ENCODE measurements around the gene CLEC16A.

GRCh38 chr16:11177578-11178160, 233.3 kb downstream of the CLEC16A start:
- TF ChIP-seq POLR2A (IDR thresholded peaks at IDR 0.05), result no peak
- no peak for TF ChIP-seq CTCF (IDR thresholded peaks at IDR 0.05 in 4 of 5, conservative IDR thresholded peaks at IDR 0.05 in 1 of 5)
